GM21825 (cell line): ENCODE results near the gene CYRIA.
A peak's percentile ranks its signal among the peaks of the same experiment; 100 is the strongest.

Experiments
- ATAC-seq: cut with Tn5 transposase; IDR thresholded peaks from one replicate; pipeline ENCODE4 v1.9.1; 2021; ENCODE audit warnings: mild to moderate bottlenecking, moderate library complexity; ENCODE audit not compliant: unreplicated experiment

CYRIA gene

DNA sequence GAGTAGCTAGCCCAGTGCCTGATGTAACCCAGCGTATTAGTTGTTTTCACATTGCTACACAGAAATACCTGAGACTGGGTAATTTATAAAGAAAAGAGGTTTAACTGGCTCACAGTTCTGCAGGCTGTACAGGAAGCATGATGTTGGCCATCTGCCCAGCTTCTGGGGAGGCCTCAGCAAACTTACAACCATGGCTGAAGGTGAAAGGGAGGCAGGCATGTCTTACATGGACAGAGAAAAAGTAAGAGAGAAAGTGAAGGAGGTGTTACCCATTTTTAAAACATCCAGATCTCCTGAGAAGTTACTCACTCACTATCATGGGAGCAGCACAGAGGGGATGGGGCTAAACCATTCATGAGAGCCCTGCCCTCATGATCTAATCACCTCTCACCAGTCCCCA, 6.1 kb upstream of the CYRIA start:
- ATAC-seq, result no peak

DNA sequence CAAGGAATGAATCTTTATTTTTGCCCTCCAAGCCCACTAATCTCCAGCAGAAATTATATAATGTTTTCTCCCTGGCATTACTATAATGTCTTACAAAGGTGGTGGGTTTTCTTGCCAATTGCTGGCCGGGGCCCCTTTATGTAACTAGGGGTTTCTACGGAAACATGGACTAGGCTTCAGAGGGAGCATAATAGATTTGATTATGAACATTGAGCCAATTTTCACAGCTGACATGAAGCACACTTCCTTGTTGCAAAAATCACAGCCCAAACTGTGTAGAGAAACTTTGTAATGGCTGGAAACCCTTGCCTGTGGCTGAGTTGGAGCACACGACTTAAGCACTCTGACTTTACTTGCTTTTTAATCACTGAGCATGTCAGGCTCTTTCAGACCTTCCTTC, 3.8 kb upstream of the CYRIA start:
- ATAC-seq, result no peak

- no peak for ATAC-seq
These were observed 791 bp upstream of the CYRIA start for GRCh38 chr2:16666449-16666801.

DNA sequence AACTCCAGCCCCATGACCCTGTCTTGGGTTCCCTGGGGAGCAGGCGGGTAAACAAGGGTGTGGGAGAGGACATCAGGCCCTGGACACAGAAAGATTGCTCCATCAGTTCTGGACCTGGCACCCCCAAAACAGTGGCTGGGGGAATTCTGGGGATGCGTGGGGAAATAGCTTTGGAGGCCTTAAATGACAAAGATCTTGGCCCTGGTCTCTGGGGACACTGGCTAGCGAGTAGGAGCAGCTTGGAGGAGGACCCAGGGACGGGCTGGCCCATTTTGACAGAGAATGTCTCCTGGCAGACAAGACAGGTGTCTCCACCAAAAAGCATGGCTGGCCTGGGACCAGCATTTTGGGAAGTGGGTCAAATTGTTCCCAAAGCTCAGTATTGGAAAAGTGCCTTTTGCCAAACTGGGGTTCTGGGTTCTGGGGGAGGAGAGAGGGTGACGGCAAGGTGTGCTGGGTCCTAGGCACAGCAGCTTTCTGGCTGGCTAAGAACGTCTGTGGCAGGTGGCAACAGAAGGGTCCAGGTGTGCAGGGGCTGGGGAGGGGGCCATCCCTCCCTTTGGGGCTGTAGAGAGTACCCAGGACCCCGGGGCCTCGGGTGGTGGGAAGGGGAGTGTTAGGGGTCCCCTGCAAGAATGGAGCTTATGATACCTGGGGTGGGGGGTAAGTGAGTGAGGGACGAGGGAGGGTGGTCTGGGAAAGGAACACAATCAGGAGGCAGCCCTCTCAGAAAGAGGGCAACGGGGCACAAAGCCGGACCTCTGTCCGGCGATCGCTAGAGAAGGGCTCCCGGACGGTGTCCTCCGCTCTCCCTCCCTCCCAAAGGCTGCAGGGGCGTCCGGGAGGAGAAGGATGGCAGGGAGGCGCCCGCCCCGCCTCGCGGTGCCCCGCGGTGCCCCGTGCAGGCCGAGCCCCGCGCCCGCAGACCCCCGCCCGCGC, 556 bp downstream of the CYRIA start:
- ATAC-seq, result no peak

- ATAC-seq, result no peak
These were observed 1.4 kb downstream of the CYRIA start for GRCh38 chr2:16664052-16664731.

GRCh38 chr2:16663121-16663905, 2.3 kb downstream of the CYRIA start:
- no peak for ATAC-seq

- ATAC-seq, result no peak
These were observed 3.4 kb downstream of the CYRIA start for GRCh38 chr2:16661936-16662839.

DNA sequence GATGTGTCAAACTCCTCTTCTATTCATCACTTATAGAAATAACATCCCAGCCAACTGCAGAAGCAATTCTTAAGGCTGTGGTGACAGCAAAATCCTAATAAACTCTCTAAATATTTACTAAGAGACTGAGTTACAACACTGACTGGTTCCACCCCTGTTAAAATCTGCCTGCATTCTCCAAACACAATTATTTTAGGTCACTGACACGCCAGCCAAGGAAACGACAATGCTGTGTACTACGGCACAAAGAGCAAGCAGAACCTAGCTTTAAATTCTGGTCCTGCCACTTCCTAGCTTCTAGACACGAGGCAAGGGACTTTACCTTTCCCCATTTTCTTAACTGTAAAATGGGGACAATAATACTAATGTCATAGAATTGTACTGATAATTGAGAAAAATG, 4.1 kb downstream of the CYRIA start:
- no peak for ATAC-seq

GRCh38 chr2:16660556-16660955, 5.1 kb downstream of the CYRIA start:
- no peak for ATAC-seq

- ATAC-seq, result no peak
These were observed 5.5 kb downstream of the CYRIA start for GRCh38 chr2:16660114-16660513.

- ATAC-seq, result no peak
These were observed 7.4 kb downstream of the CYRIA start for GRCh38 chr2:16658076-16658739.

- no peak for ATAC-seq
These were observed 8.0 kb downstream of the CYRIA start for GRCh38 chr2:16657671-16658070.

DNA sequence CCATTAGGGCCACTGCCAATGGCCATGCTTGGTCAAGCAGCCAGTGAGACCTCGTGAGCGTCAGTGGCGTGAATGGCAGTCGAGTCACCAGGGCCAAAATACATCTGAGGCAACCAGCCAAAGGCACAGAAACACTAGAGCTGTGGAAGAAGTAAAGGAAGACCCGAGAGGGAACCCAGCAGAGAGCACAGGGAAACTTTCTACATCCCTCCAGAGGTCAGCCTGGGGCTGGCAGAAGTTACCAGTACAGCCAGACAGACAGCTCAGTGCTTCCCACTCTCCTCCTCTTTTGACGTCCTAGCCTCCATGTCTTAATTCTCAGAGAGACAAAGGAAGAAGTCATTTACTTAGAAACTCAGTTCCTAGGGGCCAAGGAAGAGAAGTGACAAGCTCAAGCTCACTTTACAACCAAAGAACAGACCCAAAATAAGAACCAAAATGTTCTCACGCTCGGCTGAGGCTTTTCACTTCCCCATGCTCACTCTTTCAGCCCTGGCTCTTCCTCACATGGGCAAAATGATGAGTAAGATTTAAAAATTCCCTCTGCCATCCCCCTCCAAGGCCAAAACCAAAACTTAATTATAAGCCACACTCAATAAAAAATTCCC, 8.7 kb downstream of the CYRIA start:
- peak; percentile 84 for ATAC-seq

- no peak for ATAC-seq
These were observed 9.6 kb downstream of the CYRIA start for GRCh38 chr2:16655905-16656642.

GRCh38 chr2:16655445-16655837, 10.2 kb downstream of the CYRIA start:
- no peak for ATAC-seq

DNA sequence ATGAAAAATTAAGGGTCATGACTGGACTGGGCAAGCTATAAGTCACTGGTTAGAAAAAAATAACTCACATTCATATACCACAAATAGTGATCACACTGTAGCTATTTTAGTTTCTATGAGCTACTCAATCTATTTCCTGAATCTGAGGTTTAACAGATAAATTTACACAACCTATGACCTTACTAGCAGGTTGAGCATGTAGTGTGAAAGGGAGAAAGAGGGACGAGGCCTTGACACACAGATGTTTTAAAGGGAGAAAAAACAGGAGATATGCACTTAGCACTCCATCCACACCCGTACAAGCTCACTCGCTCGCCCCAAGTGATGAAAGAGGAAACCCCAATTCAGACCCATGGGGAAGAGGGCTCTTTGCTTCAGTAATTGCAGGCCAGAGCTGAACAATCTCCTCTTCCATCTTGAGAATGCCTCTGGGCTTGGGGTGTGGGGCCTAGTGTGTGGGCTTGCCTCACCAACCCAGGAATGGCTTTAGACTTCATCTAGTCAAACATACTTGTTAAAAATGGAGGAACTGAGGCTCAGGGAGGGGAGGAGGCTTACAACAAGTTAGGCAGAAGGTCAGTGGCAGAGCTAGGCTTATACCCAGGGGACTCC, 10.7 kb downstream of the CYRIA start:
- no peak for ATAC-seq

- no peak for ATAC-seq
These were observed 11.8 kb downstream of the CYRIA start for GRCh38 chr2:16653799-16654198.

DNA sequence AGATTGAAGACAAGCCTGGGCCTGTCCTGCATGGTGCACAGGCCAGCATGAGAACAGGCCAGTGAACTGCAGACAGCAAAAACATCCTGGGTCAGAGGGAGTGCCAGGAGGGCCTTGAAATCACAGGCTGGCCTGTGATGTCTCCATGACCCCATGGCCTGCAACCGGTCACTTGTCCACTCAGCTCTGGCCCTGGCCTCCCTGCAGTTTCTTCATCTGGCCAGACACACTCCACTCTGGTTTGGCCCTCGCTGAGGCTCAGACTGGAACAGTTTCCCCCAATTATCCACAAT, 12.6 kb downstream of the CYRIA start:
- ATAC-seq, result no peak
